DND-41 (cell line): ENCODE results near the gene NTSR1.

Source experiments
- ATAC-seq: fragments of 200-7000 bp; cut with Tn5 transposase; 3 replicates; pipeline ENCODE4 v1.9.1; 2021; ENCODE audit warnings: low read depth; ENCODE audit not compliant: insufficient read depth
- DNase-seq: peaks from one replicate; pipeline ENCODE4 v3.0.0-alpha.2; 2020
- H2AFZ ChIP-seq: 2 replicates; pipeline ENCODE4 v1.6.0; 2012; ENCODE audit warnings: low read depth, low read length
- H3K27ac ChIP-seq: 2 replicates; pipeline ENCODE4 v1.5.1; 2012; ENCODE audit warnings: low read length, inconsistent platforms
- H3K27me3 ChIP-seq: fragments of 200-600 bp; sonication (generic); 2 replicates; pipeline ENCODE4 v1.6.0; 2012; ENCODE audit warnings: low read length, mild to moderate bottlenecking, inconsistent platforms; ENCODE audit not compliant: insufficient read depth, poor library complexity
- H3K36me3 ChIP-seq: 2 replicates; pipeline ENCODE4 v1.5.1; 2012; ENCODE audit warnings: low read length, inconsistent platforms; ENCODE audit not compliant: insufficient read depth
- H3K4me1 ChIP-seq: 2 replicates; pipeline ENCODE4 v1.5.1; 2012; ENCODE audit warnings: mild to moderate bottlenecking, low read length; ENCODE audit not compliant: insufficient read depth
- H3K4me2 ChIP-seq: 2 replicates; pipeline ENCODE4 v1.6.0; 2012; ENCODE audit warnings: mild to moderate bottlenecking, moderate library complexity, low read length, inconsistent platforms; ENCODE audit not compliant: insufficient read depth
- H3K4me3 ChIP-seq, 2 experiments: fragments of 200-600 bp in 1 of 2; shearing (Covaris generic) in 1 of 2; 2 replicates each; pipeline ENCODE4 v1.5.1; 2012 to 2016; ENCODE audit warnings: inconsistent platforms in 2 of 2, low read length in 2 of 2, mild to moderate bottlenecking in 2 of 2, low read depth in 1 of 2, moderate library complexity in 1 of 2
- H3K79me2 ChIP-seq: 2 replicates; pipeline ENCODE4 v1.6.0; 2012; ENCODE audit warnings: low read length, inconsistent platforms; ENCODE audit not compliant: insufficient read depth
- H3K9ac ChIP-seq: 2 replicates; pipeline ENCODE4 v1.6.0; 2012; ENCODE audit warnings: low read depth, mild to moderate bottlenecking, inconsistent platforms, low read length, moderate library complexity
- H3K9me3 ChIP-seq: 2 replicates; pipeline ENCODE4 v1.5.1; 2012; ENCODE audit warnings: low read length, moderate library complexity, mild to moderate bottlenecking, inconsistent platforms; ENCODE audit not compliant: insufficient read depth, severe bottlenecking
- H4K20me1 ChIP-seq: 2 replicates; pipeline ENCODE4 v1.6.0; 2012; ENCODE audit warnings: low read length; ENCODE audit not compliant: insufficient read depth
- EZH2 ChIP-seq: IDR thresholded peaks from 3 replicates; pipeline ENCODE4 v1.6.1; 2012; ENCODE audit warnings: borderline replicate concordance, low read depth, mild to moderate bottlenecking, moderate library complexity, low read length, inconsistent platforms; ENCODE audit not compliant: severe bottlenecking
- TF ChIP-seq, protein P1 (sequence below): IDR thresholded peaks from 2 replicates; pipeline ENCODE4 v1.5.1; 2012; ENCODE audit warnings: borderline replicate concordance, low read length, moderate library complexity, mild to moderate bottlenecking; ENCODE audit not compliant: poor library complexity, severe bottlenecking; ENCODE audit errors: extremely low read depth

NTSR1 gene

DNA sequence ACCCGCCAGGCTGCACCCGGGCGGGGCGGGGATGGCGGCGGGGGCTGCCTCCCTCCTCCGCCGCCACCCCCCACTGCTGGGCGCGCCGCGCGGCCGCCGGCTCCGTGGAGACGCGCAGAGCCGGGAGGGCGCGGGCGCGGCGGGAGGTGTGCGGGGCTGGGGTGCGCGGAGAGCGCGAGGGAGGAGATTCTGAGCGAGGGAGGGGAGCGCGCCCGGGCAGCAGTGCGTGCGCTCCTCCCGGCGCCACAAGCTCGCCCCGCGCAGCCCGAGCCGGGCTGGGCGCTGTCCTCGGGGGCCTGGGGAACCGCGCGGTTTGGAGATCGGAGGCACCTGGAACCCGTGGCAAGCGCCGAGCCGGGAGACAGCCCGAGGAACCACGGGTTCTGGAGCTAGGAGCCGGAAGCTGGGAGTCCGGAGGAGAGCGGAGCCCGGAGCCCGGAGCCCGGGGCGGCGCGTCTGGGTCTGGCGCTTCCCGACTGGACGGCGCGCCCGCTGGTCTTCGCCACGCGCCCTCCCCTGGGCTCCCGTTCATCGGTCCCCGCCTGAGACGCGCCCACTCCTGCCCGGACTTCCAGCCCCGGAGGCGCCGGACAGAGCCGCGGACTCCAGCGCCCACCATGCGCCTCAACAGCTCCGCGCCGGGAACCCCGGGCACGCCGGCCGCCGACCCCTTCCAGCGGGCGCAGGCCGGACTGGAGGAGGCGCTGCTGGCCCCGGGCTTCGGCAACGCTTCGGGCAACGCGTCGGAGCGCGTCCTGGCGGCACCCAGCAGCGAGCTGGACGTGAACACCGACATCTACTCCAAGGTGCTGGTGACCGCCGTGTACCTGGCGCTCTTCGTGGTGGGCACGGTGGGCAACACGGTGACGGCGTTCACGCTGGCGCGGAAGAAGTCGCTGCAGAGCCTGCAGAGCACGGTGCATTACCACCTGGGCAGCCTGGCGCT is at the start of gene NTSR1:
Gene NTSR1 (plus strand): TSS at position 246 of the 946 bp plus-strand sequence. CDS start 372 bp downstream, at position 618.
- Histone ChIP-seq H3K9me3 (no peaks in the 10 kb centered on the region), H3K4me1 (no peaks in the 10 kb centered on the region), H3K4me2 (no peak within 1 kb of the TSS), H3K79me2 (no peaks in the 10 kb centered on the region), H3K9ac (no peak within 1 kb of the TSS), H3K27ac (no peak within 1 kb of the TSS), H3K36me3 (no peaks in the 10 kb centered on the region), H3K4me3 (no peak within 1 kb of the TSS), H3K27me3 (peaks cover 5% of the 10 kb centered on the region), H2AFZ (no peak within 1 kb of the TSS), H4K20me1 (peaks cover 21% of the 10 kb centered on the region; the same call in 1 of the 2 replicates)
- TF ChIP-seq, protein P1, sequence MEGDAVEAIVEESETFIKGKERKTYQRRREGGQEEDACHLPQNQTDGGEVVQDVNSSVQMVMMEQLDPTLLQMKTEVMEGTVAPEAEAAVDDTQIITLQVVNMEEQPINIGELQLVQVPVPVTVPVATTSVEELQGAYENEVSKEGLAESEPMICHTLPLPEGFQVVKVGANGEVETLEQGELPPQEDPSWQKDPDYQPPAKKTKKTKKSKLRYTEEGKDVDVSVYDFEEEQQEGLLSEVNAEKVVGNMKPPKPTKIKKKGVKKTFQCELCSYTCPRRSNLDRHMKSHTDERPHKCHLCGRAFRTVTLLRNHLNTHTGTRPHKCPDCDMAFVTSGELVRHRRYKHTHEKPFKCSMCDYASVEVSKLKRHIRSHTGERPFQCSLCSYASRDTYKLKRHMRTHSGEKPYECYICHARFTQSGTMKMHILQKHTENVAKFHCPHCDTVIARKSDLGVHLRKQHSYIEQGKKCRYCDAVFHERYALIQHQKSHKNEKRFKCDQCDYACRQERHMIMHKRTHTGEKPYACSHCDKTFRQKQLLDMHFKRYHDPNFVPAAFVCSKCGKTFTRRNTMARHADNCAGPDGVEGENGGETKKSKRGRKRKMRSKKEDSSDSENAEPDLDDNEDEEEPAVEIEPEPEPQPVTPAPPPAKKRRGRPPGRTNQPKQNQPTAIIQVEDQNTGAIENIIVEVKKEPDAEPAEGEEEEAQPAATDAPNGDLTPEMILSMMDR: no peak
- TF ChIP-seq EZH2: no peak
- no peak for ATAC-seq
- DNase-seq: no peak

DNA sequence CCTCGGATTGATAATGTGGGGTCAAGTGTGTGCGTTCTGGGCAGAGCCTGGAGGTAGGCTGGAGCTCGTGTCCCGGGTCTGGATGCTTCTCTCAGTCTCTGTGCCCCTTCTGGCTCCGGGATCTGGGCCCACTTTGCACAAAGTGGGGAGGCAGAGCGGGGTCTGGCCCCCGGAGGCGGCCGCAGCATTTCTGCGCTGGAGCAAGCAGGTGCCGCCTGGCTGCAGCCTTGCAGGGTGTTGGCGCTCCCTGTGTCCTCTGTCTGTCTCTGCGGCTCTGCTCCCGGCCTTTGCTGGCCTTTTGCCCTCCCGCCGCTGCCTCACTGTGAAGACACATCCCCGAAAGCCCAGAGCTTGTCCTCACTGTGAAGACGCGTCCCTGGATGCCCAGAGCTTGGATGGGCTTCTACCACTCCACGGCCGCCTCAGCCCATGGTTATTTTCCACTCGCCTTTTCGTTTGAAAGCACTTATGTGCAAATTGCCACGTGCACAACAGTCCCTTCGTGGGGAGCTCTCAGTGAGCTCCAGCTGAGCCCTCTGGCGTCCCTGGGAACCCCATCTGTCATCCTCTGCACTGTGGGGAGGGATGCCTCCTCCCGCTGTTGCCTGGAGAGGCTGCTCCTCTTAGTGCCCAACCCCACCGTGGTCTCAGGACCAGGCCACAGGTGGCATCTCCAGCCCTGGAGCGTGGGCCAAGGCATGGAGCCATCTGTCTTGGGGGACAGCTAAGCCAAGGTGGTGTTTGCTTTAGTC is 49.0 kb upstream of the NTSR1 start:
- ATAC-seq (no peak), DNase-seq (no peak)
- Histone ChIP-seq H3K27ac (no peak overlapping the region), H3K4me1 (no peaks in the 10 kb centered on the region), H3K4me3 (no peak overlapping the region), H3K79me2 (peaks cover 14% of the 10 kb centered on the region), H3K27me3 (no peaks in the 10 kb centered on the region), H3K9me3 (no peaks in the 10 kb centered on the region), H3K4me2 (no peak overlapping the region), H3K36me3 (peaks cover 69% of the 10 kb centered on the region), H3K9ac (no peak overlapping the region), H2AFZ (no peak overlapping the region), H4K20me1 (peaks cover 77% of the 10 kb centered on the region)
- no peak for TF ChIP-seq EZH2
- TF ChIP-seq, protein P1: no peak

DNA sequence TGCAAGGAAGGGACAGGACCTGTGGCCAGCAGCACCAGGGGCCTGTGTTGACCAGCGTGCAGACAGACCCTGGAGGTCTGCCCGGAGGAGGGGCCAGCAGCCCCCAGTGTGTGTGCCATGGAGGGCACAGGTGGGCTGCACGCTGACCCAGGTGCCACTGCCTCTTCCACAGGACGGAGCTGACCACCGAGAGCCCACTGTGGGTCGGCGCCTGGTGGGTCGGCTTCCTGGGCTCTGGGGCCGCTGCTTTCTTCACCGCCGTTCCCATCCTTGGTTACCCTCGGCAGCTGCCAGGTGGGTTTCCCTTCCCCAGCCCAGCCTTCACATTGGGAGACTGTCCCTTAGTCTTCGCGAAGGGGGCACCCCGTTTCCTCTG is 48.4 kb upstream of the NTSR1 start:
- no peaks in the 10 kb centered on the region for H3K27me3 ChIP-seq
- DNase-seq (no peak), ATAC-seq (no peak)
- peaks cover 78% of the 10 kb centered on the region for H4K20me1 ChIP-seq
- H2AFZ ChIP-seq: no peak overlapping the region
- H3K4me3 ChIP-seq: no peak overlapping the region
- H3K79me2 ChIP-seq: peaks cover 10% of the 10 kb centered on the region
- H3K27ac ChIP-seq: no peak overlapping the region
- H3K9me3 ChIP-seq: no peaks in the 10 kb centered on the region
- no peak overlapping the region for H3K4me2 ChIP-seq
- no peak for TF ChIP-seq EZH2
- TF ChIP-seq, protein P1: no peak
- H3K36me3 ChIP-seq: peaks cover 74% of the 10 kb centered on the region
- H3K9ac ChIP-seq: no peak overlapping the region
- no peaks in the 10 kb centered on the region for H3K4me1 ChIP-seq
